ENCODE results near the gene ST8SIA3.

- no peak for TF ChIP-seq EZH2 (IDR thresholded peaks at IDR 0.05; ENCODE audit: low read length, missing control alignments)
- no peak for TF ChIP-seq CTCF (conservative IDR thresholded peaks at IDR 0.05 in 1 of 2, IDR thresholded peaks at IDR 0.05 in 1 of 2; ENCODE audit: low read depth in 1 of 2, low read length in 2 of 2)
Observed at GRCh38 chr18:57404345-57404744, 52.0 kb downstream of the ST8SIA3 start.
